BJ (cell line): ENCODE data around the gene MED31. TPM values are rescaled to one million over a fixed set of nuclear protein-coding genes. Genes with fewer than 3 reads are reported as not detected.

Experiments
- CTCF ChIA-PET: fragments of 350-600 bp; formaldehyde crosslinking; extraction: SDS; loops from one replicate; lab custom pipeline; 2021; ENCODE audit warnings: antibody characterized with exemption, inconsistent platforms; lab: Yijun Ruan, JAX
- POLR2A ChIA-PET: fragments of 300-600 bp; sonication (Branson Sonifier 250); formaldehyde crosslinking; extraction: SDS; loops from one replicate; lab custom pipeline; 2021; ENCODE audit warnings: antibody characterized with exemption; lab: Charles Lee
- DNase-seq: peaks from one replicate; pipeline ENCODE4 v3.0.0-alpha.2; 2011; ENCODE audit warnings: low read depth
- H3K27me3 ChIP-seq: 2 replicates; pipeline ENCODE4 v1.6.0; 2011; ENCODE audit warnings: low read length; ENCODE audit not compliant: control insufficient read depth, insufficient read depth
- H3K36me3 ChIP-seq: 2 replicates; pipeline ENCODE4 v1.5.1; 2011; ENCODE audit warnings: low read length; ENCODE audit not compliant: control insufficient read depth, insufficient read depth
- H3K4me3 ChIP-seq: 2 replicates; pipeline ENCODE4 v1.5.1; 2011; ENCODE audit warnings: low read depth, mild to moderate bottlenecking, control low read depth, low read length
- polyA plus RNA-seq: library from polyadenylated mRNA; depleted of rRNA; stranded (reverse); fragments of >200 nt; gene quantifications from 2 replicates; pipeline ENCODE4 v1.2.3, GENCODE V29; 2011
- TF ChIP-seq, protein P1 (sequence below): IDR thresholded peaks from 2 replicates; pipeline ENCODE4 v1.5.1; 2011; ENCODE audit warnings: low read depth, mild to moderate bottlenecking, control low read depth, inconsistent platforms, low read length, moderate library complexity; ENCODE audit not compliant: insufficient read depth

MED31 gene
- polyA plus RNA-seq, 1 experiment = 6.9 TPM

- DNase-seq = no peak
- no peaks in the 10 kb centered on the region; the same call in 1 of the 2 replicates for H3K27me3 ChIP-seq
- ChIA-PET CTCF (no interaction called here), POLR2A (no interaction called here)
- no peak overlapping the region for H3K4me3 ChIP-seq
- TF ChIP-seq, protein P1, sequence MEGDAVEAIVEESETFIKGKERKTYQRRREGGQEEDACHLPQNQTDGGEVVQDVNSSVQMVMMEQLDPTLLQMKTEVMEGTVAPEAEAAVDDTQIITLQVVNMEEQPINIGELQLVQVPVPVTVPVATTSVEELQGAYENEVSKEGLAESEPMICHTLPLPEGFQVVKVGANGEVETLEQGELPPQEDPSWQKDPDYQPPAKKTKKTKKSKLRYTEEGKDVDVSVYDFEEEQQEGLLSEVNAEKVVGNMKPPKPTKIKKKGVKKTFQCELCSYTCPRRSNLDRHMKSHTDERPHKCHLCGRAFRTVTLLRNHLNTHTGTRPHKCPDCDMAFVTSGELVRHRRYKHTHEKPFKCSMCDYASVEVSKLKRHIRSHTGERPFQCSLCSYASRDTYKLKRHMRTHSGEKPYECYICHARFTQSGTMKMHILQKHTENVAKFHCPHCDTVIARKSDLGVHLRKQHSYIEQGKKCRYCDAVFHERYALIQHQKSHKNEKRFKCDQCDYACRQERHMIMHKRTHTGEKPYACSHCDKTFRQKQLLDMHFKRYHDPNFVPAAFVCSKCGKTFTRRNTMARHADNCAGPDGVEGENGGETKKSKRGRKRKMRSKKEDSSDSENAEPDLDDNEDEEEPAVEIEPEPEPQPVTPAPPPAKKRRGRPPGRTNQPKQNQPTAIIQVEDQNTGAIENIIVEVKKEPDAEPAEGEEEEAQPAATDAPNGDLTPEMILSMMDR = no peak
- no peaks in the 10 kb centered on the region for H3K36me3 ChIP-seq
These were observed 34.6 kb upstream of the MED31 start for GRCh38 chr17:6686026-6686425.

DNA sequence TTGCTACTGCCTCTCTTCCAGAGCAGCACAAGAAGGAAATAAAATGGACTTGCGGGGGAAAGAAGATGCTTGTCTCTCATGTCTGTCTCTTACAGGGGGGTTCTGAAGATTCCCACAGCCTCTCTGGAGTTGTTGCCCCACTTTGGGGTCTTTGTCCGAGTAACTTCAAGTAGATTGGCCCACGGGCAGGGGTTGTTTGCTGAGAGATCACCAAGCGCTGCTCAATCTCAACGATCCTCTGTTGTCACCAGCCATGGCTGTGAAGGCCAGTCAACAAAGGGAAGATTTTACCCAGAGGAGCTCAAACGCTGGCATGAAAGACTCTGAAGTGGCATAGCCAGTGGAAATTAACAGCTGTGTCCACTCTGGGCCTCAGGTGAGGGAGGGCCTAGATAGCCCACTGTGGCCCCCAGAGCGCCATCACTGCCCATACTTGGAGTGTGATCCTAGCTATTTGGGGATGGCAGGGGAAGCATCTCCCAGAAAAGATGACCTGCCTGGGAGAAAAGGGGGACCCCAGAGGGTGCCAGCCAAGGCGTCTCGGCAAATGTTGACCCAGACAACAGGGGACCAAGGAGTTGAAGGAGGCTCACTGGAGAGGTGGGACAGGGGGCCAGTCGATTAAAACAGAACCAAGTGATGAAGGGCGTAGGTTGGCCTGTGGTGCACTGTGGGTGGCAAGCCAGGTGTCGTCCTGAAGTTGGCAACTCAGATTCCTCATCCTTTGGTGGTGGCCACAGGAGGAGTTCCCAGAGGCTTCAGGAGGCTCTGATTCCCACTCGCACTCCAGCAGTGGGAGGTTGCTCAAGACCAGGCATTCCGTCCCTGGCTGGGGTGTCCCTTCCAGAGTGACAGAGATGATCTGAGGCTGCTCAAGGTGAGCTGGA is 33.7 kb upstream of the MED31 start:
- ChIA-PET POLR2A (no interaction called here), CTCF (interaction anchor here (0.7 kb wide), 1 partner anchor 8 kb away, joined by 3 read pairs; no protein-coding TSS in a partner anchor)
- DNase-seq = no peak
- Histone ChIP-seq H3K36me3 (no peaks in the 10 kb centered on the region), H3K4me3 (no peak overlapping the region), H3K27me3 (no peaks in the 10 kb centered on the region; the same call in 1 of the 2 replicates)
- TF ChIP-seq, protein P1 = no peak

DNA sequence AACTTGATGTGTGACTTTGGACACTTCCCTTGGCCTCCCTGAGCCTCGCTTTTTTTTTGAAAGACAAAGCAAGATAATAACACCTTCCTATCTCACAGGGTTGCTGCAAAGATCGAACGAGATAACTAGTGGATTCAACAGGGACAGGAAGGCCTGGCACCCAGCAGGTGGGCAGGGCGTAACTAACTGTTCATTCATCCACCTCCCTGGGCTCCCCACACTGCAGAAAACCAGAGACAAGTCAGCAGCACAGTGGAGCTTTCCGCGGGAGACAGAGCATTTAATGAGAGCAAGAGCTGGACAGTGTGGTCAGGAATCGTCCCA is 33.0 kb upstream of the MED31 start:
- ChIA-PET CTCF (no interaction called here), POLR2A (no interaction called here)
- Histone ChIP-seq H3K36me3 (no peaks in the 10 kb centered on the region), H3K27me3 (no peaks in the 10 kb centered on the region; the same call in 1 of the 2 replicates), H3K4me3 (no peak overlapping the region)
- DNase-seq = no peak
- TF ChIP-seq, protein P1 = no peak

- POLR2A ChIA-PET = no interaction called here
- no peaks in the 10 kb centered on the region; the same call in 1 of the 2 replicates for H3K27me3 ChIP-seq
These were observed 32.5 kb upstream of the MED31 start for GRCh38 chr17:6683730-6684459.

More at GRCh38 chr17:6683730-6684459, 32.5 kb upstream of the MED31 start:
- CTCF ChIA-PET = no interaction called here
- TF ChIP-seq, protein P1 = no peak
- no peak overlapping the region for H3K4me3 ChIP-seq
- no peaks in the 10 kb centered on the region for H3K36me3 ChIP-seq
- no peak for DNase-seq
